Measurements from ENCODE around the gene MS4A7. TPM values are rescaled to one million over a fixed set of nuclear protein-coding genes. Genes with fewer than 3 reads are reported as not detected.

The MS4A7 gene
- total RNA-seq, 6 donors from 2014 or later, result 90.9 to 216 (median 183) TPM

DNA sequence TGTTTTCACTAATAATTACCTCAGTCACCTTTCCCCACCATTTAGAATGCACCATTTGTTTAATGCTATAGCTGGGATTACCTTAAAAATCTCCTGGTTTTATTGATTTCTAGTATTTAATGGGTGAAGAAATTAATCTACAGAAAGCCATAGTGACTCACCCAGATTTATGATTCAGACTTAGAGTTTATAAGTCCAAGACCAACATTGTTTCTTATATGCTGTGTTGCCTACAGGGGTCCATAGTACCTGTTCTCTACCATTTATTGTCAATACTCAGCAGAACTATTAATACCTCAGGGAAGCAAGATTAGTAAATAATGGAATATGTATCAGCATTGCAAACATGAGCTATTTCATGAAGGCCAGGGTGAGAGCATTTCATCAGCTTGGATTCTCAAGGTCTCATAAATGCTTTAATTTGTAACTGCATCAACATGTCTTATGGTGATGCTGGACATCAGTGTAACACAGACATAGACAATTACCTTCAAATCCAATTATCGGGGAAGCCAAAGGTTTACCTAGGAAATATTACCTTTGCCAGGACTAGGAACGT, 8.0 kb upstream of the MS4A7 start:
- ATAC-seq (ENCODE audit: low FRiP score in 2 of 2), result no peak
- no peak overlapping the region for H3K4me3 ChIP-seq
- DNase-seq, result no peak
- H3K27me3 ChIP-seq, result no peaks in the 10 kb centered on the region
- peaks cover 4 to 16% (median 9%) of the 10 kb centered on the region in 4 donors for H3K4me1 ChIP-seq
- no peak for TF ChIP-seq POLR2AphosphoS5 (IDR thresholded peaks at IDR 0.05)
- TF ChIP-seq, protein P1, sequence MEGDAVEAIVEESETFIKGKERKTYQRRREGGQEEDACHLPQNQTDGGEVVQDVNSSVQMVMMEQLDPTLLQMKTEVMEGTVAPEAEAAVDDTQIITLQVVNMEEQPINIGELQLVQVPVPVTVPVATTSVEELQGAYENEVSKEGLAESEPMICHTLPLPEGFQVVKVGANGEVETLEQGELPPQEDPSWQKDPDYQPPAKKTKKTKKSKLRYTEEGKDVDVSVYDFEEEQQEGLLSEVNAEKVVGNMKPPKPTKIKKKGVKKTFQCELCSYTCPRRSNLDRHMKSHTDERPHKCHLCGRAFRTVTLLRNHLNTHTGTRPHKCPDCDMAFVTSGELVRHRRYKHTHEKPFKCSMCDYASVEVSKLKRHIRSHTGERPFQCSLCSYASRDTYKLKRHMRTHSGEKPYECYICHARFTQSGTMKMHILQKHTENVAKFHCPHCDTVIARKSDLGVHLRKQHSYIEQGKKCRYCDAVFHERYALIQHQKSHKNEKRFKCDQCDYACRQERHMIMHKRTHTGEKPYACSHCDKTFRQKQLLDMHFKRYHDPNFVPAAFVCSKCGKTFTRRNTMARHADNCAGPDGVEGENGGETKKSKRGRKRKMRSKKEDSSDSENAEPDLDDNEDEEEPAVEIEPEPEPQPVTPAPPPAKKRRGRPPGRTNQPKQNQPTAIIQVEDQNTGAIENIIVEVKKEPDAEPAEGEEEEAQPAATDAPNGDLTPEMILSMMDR (IDR thresholded peaks at IDR 0.05), result no peak
- TF ChIP-seq POLR2A (IDR thresholded peaks at IDR 0.05), result no peak
- no peak for TF ChIP-seq EP300 (IDR thresholded peaks at IDR 0.05)
- WGBS, 2 donors, result 30 to 36% methylated on average over 2 of the region's 2 CpGs
- H3K36me3 ChIP-seq, result no peaks in the 10 kb centered on the region
- no peaks in the 10 kb centered on the region for H3K9me3 ChIP-seq
- peak overlapping the region in 1 of 4 donors; percentile 67 for H3K27ac ChIP-seq

DNA sequence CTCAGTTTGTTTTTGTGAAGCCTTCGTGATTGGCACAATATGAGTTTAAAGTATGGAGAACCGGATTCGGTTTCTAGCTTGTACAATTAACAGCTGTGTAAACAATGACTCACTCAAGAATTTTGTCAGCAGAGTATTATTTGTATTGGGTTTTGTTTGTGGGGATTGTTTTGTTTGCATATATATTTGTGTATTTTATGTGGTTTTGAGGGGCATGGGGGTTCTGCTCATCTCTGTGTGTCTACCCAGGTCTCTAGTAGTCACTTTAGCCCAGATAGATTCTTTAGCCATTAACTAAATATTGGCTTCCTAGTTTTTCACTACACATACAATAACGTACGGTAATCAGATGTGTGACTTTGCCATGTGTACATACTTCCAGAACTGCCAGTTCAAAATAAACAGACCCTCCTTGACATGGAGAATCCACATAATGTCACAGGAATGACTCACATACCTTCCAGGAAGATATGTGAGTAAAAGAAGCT, 7.5 kb upstream of the MS4A7 start:
- H3K4me3 ChIP-seq, result no peak overlapping the region
- 29 to 34% methylated on average over 5 of the region's 5 CpGs for WGBS, 2 donors
- peaks cover 4 to 16% (median 9%) of the 10 kb centered on the region in 4 donors for H3K4me1 ChIP-seq
- no peaks in the 10 kb centered on the region for H3K27me3 ChIP-seq
- peak overlapping the region in 1 of 4 donors; percentile 67 for H3K27ac ChIP-seq
- TF ChIP-seq POLR2A (IDR thresholded peaks at IDR 0.05), result no peak
- TF ChIP-seq EP300 (IDR thresholded peaks at IDR 0.05), result no peak
- no peak for TF ChIP-seq POLR2AphosphoS5 (IDR thresholded peaks at IDR 0.05)
- TF ChIP-seq, protein P1 (IDR thresholded peaks at IDR 0.05), result no peak
- no peak for ATAC-seq (ENCODE audit: low FRiP score in 2 of 2)
- H3K9me3 ChIP-seq, result no peaks in the 10 kb centered on the region
- no peak for DNase-seq
- no peaks in the 10 kb centered on the region for H3K36me3 ChIP-seq

DNA sequence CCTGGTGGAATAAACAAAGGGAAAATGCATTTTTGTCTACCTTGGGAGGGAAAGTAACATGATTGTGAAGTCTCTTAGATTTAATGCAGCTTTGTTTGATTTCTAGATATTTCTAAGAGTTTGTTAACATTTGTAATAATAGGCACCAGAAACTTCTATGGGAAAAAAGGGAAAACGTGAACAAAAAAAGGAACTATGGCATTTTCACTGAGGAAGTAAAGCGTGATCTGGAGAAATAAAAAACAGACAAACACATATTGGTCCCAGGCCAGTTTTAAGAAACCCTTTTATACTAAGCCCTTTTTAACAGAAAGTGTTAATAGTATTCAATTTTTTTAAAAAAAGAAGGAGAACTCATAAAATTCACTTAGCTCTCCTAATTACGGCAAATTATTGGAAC, 6.9 kb upstream of the MS4A7 start:
- 57 to 72% methylated on average over 3 of the region's 3 CpGs for WGBS, 2 donors
- H3K27me3 ChIP-seq, result no peaks in the 10 kb centered on the region
- no peak for DNase-seq
- ATAC-seq (ENCODE audit: low FRiP score in 2 of 2), result no peak
- TF ChIP-seq POLR2AphosphoS5 (IDR thresholded peaks at IDR 0.05) (no peak), POLR2A (IDR thresholded peaks at IDR 0.05) (no peak), EP300 (IDR thresholded peaks at IDR 0.05) (no peak)
- TF ChIP-seq, protein P1 (IDR thresholded peaks at IDR 0.05), result no peak
- no peaks in the 10 kb centered on the region for H3K9me3 ChIP-seq
- H3K27ac ChIP-seq, result peak overlapping the region in 1 of 4 donors; percentile 67
- no peak overlapping the region for H3K4me3 ChIP-seq
- no peaks in the 10 kb centered on the region for H3K36me3 ChIP-seq
- H3K4me1 ChIP-seq, result peaks cover 4 to 16% (median 9%) of the 10 kb centered on the region in 4 donors

DNA sequence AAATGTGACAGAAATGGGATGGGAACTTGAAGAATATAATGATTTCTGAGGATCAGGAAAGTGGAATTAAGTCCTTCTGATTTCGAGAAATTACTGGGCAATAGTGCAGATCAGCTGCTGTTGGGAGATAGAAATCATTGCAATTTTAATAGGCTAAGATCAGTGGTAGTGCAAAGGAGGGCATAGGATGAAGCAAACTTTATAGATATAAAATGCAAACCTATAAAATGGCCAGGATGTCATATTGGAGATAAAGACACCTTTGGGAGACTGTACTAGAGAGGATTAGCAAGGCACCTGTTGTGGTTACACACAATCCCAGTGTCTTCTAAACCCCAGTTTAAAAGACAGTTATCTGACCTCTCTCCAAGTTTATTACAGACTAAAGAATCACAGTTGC, 6.5 kb upstream of the MS4A7 start:
- Histone ChIP-seq H3K4me1 (peaks cover 4 to 16% (median 9%) of the 10 kb centered on the region in 4 donors), H3K27ac (peak overlapping the region in 1 of 4 donors; percentile 67), H3K27me3 (no peaks in the 10 kb centered on the region), H3K9me3 (no peaks in the 10 kb centered on the region), H3K4me3 (no peak overlapping the region), H3K36me3 (no peaks in the 10 kb centered on the region)
- DNase-seq (no peak), ATAC-seq (ENCODE audit: low FRiP score in 2 of 2) (no peak)
- TF ChIP-seq, protein P1 (IDR thresholded peaks at IDR 0.05), result no peak
- TF ChIP-seq POLR2A (IDR thresholded peaks at IDR 0.05) (no peak), POLR2AphosphoS5 (IDR thresholded peaks at IDR 0.05) (no peak), EP300 (IDR thresholded peaks at IDR 0.05) (no peak)
- 75 to 89% methylated on average over 1 of the region's 1 CpG for WGBS, 2 donors

DNA sequence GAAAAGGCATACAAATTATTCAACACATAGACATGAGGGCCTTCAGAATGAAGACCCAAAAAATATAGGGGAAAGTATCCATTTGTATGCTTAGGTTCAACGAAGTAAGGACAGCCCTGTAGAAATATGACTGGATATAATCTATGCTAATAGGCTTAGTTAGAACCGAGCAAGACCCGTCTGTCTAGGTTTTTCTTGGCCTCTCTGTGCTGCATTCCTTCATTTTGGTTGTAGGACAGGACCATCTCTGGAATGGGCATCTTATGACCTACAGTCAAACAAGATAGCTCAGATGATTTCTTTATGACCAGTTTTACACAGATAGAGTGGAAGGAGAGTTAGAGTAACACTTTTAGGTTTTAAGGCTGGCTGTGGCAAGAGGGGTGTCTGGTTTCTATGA, 5.6 kb upstream of the MS4A7 start:
- H3K27ac ChIP-seq, result no peak overlapping the region
- no peaks in the 10 kb centered on the region for H3K9me3 ChIP-seq
- H3K27me3 ChIP-seq, result no peaks in the 10 kb centered on the region
- no peak for ATAC-seq (ENCODE audit: low FRiP score in 2 of 2)
- TF ChIP-seq POLR2AphosphoS5 (IDR thresholded peaks at IDR 0.05) (no peak), EP300 (IDR thresholded peaks at IDR 0.05) (no peak), POLR2A (IDR thresholded peaks at IDR 0.05) (no peak)
- TF ChIP-seq, protein P1 (IDR thresholded peaks at IDR 0.05), result no peak
- DNase-seq, result no peak
- no peak overlapping the region for H3K4me3 ChIP-seq
- 85 to 93% methylated on average over 3 of the region's 3 CpGs for WGBS, 2 donors
- no peaks in the 10 kb centered on the region for H3K36me3 ChIP-seq
- H3K4me1 ChIP-seq, result peaks cover 4 to 21% (median 9%) of the 10 kb centered on the region in 4 donors

Data from upper lobe of left lung (tissue), 6 donors.